Activated naive CD4-positive, alpha-beta T cell treated with Interleukin-2 at 50 U/mL for 16 hours (primary cell): ENCODE measurements around the gene SERPINE2.

Experiments
- DNase-seq: peaks from one replicate; pipeline ENCODE4 v3.0.0-alpha.2; 2020

Gene SERPINE2

DNA sequence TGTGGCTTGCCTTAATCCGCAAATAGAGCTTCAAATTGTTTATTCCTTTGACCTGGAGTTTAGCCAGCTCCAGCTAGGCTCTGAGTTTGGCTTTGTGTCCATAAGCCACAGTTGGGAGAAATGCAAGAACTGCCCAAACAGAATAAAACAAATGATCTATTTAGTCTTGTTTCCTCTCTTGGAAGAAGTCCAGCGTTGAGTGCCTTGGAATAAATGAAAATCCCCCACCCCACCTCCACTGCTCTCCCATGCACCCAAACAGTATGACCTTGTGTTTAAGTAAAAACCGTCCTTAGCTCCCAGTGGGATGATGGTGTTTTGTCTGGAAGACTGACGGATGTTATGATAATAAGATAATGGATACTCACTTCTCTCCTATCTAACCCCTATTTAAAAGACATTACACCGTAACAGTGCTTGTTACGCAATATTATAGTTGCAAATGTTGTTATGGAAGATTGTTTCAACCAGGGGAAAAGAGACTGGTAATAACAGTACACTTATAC is 3.2 kb upstream of the SERPINE2 start:
- no peak for DNase-seq

DNA sequence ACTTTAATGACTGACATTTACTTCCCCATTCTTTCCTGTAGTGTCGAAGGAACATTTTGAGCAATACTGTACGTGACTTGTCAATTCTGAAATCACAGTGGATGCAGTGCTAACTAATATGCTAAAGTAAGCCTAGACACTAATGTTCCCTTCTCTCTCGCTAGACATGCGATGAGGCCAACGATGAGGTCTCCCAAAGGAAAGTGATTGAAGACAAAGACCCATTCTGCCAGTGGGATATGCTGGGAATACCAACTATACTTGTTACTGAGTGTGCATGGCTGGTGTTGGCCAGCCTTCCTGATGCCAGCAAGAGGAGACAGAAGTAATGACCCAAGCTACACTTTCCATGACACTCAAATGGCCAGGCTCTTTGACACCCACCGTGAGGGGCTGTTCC is 2.5 kb upstream of the SERPINE2 start:
- DNase-seq = no peak

DNA sequence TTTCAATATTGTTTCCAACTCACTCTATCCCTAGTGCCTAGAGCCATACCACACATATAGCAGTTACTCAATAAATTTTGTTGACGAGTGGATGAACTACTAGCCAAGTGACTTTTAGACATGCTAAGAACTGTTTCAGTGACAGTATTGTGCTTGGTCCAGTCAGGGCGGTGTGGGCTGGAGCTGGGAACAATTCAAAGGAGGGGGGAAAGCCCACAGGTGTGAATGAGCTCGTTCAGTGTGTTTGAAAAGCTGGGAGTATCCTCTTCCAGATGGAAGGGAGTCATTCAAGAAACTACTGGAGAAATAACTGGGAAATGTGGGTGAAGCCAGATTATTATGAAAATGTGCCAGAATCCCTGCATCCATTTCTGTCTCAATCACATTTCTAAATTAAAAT is 1.7 kb upstream of the SERPINE2 start:
- no peak for DNase-seq

GRCh38 chr2:224039770-224040440 is 819 bp upstream of the SERPINE2 start:
- peak; percentile 3 for DNase-seq

GRCh38 chr2:224038830-224039079 is 331 bp downstream of the SERPINE2 start:
- DNase-seq = no peak

- DNase-seq = peak; percentile 43
Observed at GRCh38 chr2:224038049-224038829, 847 bp downstream of the SERPINE2 start.

GRCh38 chr2:224036731-224037361 is 2.2 kb downstream of the SERPINE2 start:
- DNase-seq = no peak

DNA sequence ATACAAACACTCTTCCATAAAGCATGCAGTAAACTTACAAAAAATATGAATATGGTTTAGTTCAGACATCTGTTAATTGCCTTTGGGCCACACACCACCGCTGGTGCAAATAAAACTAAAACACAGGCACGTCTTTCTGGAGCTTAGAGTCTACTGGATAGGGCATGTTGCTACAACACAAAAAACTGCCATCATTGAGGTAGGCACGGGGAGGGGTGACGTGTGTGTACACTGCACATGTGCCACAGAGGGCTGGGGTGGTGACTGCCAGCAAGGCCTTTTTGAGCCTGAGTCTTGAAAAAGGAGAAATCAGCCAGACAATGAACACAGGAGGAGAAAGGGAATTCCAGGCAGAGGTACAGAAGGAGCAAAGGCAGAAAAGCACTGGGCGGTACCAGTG is 5.1 kb downstream of the SERPINE2 start:
- no peak for DNase-seq

DNA sequence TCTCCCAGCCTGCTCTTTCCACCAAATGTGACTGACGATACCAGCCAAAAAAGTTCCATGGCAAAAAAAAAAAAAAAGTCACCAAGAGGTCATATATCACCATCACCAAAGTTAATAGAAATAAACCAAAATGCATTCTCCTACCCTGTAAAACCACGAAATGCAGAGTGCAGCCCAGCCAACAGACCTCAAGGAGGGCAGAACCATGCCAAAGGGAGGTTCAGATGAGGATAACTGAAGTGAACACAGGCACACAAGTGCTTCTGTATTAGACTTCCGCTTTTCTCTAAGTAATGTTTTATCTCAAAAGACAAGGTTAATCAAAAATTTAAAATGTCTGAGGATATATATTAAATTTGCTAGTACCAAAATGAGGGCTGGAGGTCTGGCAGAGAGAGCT is 5.5 kb downstream of the SERPINE2 start:
- DNase-seq = no peak

DNA sequence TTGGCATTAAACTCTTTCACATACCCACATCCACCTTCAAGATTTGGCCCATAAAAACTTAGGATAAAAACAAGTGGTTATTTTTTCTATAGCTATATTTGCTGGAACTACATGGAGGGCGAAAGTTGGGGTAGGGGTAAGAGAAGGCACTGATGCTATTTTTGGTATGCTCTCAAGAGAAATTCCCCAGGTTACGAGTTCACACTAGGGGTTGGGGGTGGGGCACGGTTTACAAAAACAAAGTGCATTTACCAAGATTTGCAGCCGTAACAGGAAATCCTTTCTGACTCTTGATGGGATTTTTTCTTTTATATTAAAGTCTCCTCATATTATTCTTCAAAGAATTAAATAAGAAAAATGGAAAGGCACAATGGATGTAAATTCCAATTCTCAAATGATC is 6.8 kb downstream of the SERPINE2 start:
- DNase-seq = no peak

GRCh38 chr2:224031358-224031970 is 7.6 kb downstream of the SERPINE2 start:
- DNase-seq = no peak

DNA sequence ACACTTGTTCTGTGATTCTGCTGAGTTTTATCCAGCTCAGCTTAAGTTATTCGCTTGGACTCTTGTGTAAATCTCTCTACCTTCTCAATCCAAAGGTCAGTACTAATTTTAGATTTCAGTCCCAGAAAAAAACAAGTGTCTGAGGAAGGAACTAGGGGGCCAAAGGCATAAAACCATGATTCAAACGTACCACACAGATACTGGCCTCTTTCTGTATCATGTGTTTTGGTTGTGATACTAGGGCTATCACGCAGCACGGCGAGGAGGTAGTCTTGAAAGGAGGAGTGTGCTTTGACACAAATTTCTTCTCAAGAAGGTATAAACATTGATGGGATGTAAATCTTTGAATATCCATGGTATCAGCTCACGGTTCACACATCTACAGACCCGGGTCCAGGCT is 8.3 kb downstream of the SERPINE2 start:
- no peak for DNase-seq

- DNase-seq = no peak
Observed at GRCh38 chr2:224029876-224030275, 9.2 kb downstream of the SERPINE2 start.

- no peak for DNase-seq
Observed at GRCh38 chr2:224027931-224028330, 11.2 kb downstream of the SERPINE2 start.

DNA sequence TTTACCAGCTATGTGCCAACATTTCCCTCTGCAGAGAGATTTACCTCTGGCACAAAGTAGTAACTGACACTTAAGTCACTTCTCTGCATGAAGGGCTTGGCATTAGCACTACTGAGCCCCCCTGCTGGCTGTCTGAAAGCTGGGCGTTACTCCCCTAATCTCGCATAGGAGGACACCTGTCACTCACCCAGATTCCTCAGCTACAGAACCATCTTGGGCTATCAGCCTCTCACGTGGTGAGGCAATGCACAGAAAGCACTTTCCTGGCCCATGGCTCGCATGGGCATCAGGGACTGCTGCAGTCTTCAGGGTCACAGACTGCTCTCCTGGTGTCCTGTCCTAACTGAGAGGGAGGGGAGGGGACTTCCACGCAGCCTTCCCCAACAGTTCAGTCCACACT is 12.0 kb downstream of the SERPINE2 start:
- DNase-seq = no peak

- peak; percentile 59 for DNase-seq
Observed at GRCh38 chr2:224025874-224026273, 13.2 kb downstream of the SERPINE2 start.

GRCh38 chr2:224024270-224024669 is 14.8 kb downstream of the SERPINE2 start:
- DNase-seq = no peak

DNA sequence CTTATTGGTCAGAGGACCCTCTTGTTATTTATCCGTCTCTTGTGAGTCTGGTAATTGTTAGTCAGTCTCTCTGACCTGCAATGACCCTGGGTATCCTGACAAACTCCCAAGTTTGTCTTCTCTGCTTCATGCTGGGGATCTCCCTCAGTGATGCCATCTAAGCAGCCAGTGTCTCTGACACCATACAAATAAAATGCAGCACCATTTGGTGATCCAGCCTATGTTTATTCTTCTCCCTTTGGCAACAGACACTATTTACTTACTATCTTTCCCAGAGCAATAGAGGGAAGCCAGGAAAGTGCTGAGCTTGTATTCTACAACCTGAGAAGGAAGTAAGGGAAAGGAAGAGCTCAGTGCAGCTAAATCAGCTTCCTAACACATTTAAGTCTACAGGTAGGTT is 15.9 kb downstream of the SERPINE2 start:
- no peak for DNase-seq

DNA sequence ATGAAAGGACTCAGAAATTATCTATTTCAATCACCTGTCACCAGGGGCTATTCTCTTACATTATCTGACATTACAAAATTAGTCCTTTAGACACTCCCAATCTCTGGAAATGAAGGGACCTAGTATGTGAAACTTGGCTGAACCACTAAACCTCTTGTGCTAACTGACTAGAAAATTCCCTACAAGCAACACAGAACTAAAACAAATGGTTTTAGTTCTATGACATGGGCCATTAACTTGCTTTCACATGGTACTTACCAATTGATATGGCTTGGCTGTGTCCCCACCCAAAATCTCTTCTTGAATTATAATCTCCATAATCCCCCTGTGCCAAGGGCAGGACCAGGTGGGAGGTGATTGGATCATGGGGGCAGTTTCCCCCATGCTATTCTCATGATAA is 16.6 kb downstream of the SERPINE2 start:
- DNase-seq = no peak

- no peak for DNase-seq
Observed at GRCh38 chr2:224020523-224020922, 18.6 kb downstream of the SERPINE2 start.

- no peak for DNase-seq
Observed at GRCh38 chr2:224017957-224018356, 21.1 kb downstream of the SERPINE2 start.

DNA sequence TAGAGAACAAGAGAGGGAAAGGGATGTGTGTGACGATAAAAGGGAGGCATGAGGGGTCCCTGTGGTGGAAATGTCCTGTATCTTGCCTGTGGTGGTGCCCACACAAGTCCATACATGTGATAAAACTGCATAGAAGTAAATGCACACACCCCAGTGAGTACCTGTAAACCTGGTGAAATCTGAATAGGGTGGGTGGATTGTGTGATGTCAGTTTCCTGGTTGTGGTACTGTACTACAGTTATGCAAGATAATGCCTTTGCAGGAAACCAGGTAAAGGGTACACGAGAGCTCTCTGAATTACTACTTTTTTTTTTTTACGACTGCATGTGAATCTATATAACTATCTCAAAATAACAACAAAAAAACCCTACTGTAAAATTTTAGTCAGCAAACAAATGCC is 22.1 kb downstream of the SERPINE2 start:
- DNase-seq = no peak

DNA sequence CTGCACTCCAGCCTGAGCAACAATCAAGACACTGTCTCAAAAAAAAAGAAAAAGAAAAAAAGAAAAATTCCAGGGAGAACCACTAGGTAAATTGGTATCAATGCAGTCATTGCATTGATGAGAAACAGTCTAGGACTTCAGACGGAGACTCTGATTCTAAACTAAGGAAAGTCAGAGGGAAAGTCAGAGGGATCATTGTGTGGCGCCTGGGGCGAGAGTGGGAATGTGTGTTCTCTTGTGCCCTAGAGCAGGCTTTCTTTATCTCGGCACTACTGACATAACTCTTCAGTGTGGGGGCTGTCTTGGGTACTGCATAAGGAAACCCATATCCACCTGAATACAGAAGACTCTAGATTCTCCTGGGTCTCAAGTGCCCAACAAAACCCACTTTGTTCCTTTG is 24.8 kb downstream of the SERPINE2 start:
- DNase-seq = no peak

DNA sequence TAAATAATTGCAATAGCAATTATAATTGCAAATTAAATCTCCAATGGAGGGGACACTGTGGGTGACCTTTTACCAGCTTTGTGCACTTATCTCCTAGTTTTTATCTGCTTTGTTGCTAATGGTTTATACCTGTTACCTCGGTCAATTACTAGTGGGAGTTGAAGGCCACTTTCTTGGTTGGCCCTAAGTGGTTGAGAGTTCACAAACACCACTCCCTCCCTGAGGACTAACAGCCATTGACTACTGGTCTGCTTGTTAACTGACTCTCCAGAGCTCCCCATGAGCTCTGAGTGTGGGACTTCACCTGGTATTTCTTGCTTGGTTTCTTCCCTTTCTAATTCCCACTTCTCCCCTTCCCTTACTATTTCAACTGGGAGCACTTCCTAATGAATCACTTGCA is 27.2 kb downstream of the SERPINE2 start:
- DNase-seq = no peak
